Measurements from ENCODE around the gene MCM5.

MCM5 gene

GRCh38 chr22:35424081-35424480 is 24.1 kb downstream of the MCM5 start:
- Histone ChIP-seq H3K36me3 (peaks cover 73% of the 10 kb centered on the region), H3K27ac (no peak overlapping the region), H3K4me3 (ENCODE audit: low read depth in 1 of 2, low read length in 1 of 2) (no peak overlapping the region), H3K27me3 (no peaks in the 10 kb centered on the region), H3K9me3 (no peaks in the 10 kb centered on the region), H3K4me1 (ENCODE audit: control insufficient read depth in 1 of 2, insufficient read depth in 1 of 2, low read depth in 1 of 2, low read length in 1 of 2) (peaks cover 2 to 3% of the 10 kb centered on the region in 2 experiments)
- TF ChIP-seq CTCF (IDR thresholded peaks at IDR 0.05): no peak

- no peak overlapping the region for H3K27ac ChIP-seq
- no peaks in the 10 kb centered on the region for H3K9me3 ChIP-seq
- peaks cover 66% of the 10 kb centered on the region for H3K36me3 ChIP-seq
- TF ChIP-seq CTCF (IDR thresholded peaks at IDR 0.05): no peak
- no peaks in the 10 kb centered on the region for H3K27me3 ChIP-seq
- H3K4me1 ChIP-seq (ENCODE audit: control insufficient read depth in 1 of 2, insufficient read depth in 1 of 2, low read depth in 1 of 2, low read length in 1 of 2): no peaks in the 10 kb centered on the region
- no peak overlapping the region for H3K4me3 ChIP-seq (ENCODE audit: low read depth in 1 of 2, low read length in 1 of 2)
These were observed 24.8 kb downstream of the MCM5 start for GRCh38 chr22:35424761-35425160.

GRCh38 chr22:35425546-35425945 is 25.6 kb downstream of the MCM5 start:
- Histone ChIP-seq H3K27me3 (no peaks in the 10 kb centered on the region), H3K36me3 (peaks cover 59% of the 10 kb centered on the region)

GRCh38 chr22:35425971-35426800 is 26.2 kb downstream of the MCM5 start:
- H3K9me3 ChIP-seq: no peaks in the 10 kb centered on the region
- no peaks in the 10 kb centered on the region for H3K4me1 ChIP-seq (ENCODE audit: control insufficient read depth in 1 of 2, insufficient read depth in 1 of 2, low read depth in 1 of 2, low read length in 1 of 2)
- peak overlapping the region; percentile 8 for H3K27ac ChIP-seq
- no peak for TF ChIP-seq CTCF (IDR thresholded peaks at IDR 0.05)
- no peaks in the 10 kb centered on the region for H3K27me3 ChIP-seq
- H3K36me3 ChIP-seq: peaks cover 54% of the 10 kb centered on the region
- H3K4me3 ChIP-seq (ENCODE audit: low read depth in 1 of 2, low read length in 1 of 2): no peak overlapping the region

More at GRCh38 chr22:35425546-35425945, 25.6 kb downstream of the MCM5 start:
- no peak overlapping the region for H3K4me3 ChIP-seq (ENCODE audit: low read depth in 1 of 2, low read length in 1 of 2)
- no peak overlapping the region for H3K27ac ChIP-seq
- no peaks in the 10 kb centered on the region for H3K4me1 ChIP-seq (ENCODE audit: control insufficient read depth in 1 of 2, insufficient read depth in 1 of 2, low read depth in 1 of 2, low read length in 1 of 2)
- TF ChIP-seq CTCF (IDR thresholded peaks at IDR 0.05): no peak
- no peaks in the 10 kb centered on the region for H3K9me3 ChIP-seq

- Histone ChIP-seq H3K27ac (peak overlapping the region; percentile 13), H3K4me3 (ENCODE audit: low read depth in 1 of 2, low read length in 1 of 2) (no peak overlapping the region), H3K36me3 (peaks cover 51% of the 10 kb centered on the region), H3K9me3 (no peaks in the 10 kb centered on the region), H3K4me1 (ENCODE audit: control insufficient read depth in 1 of 2, insufficient read depth in 1 of 2, low read depth in 1 of 2, low read length in 1 of 2) (no peaks in the 10 kb centered on the region), H3K27me3 (no peaks in the 10 kb centered on the region)
- no peak for TF ChIP-seq CTCF (IDR thresholded peaks at IDR 0.05)
These were observed 26.8 kb downstream of the MCM5 start for GRCh38 chr22:35426801-35427140.
